Measurements from ENCODE around the gene DAPK1. TPM values are rescaled to one million over a fixed set of nuclear protein-coding genes. Genes with fewer than 3 reads are reported as not detected.

The DAPK1 gene
- total and polyA plus RNA-seq, 8 donors: 9.0 to 88.7 (median 50.7) TPM

DNA sequence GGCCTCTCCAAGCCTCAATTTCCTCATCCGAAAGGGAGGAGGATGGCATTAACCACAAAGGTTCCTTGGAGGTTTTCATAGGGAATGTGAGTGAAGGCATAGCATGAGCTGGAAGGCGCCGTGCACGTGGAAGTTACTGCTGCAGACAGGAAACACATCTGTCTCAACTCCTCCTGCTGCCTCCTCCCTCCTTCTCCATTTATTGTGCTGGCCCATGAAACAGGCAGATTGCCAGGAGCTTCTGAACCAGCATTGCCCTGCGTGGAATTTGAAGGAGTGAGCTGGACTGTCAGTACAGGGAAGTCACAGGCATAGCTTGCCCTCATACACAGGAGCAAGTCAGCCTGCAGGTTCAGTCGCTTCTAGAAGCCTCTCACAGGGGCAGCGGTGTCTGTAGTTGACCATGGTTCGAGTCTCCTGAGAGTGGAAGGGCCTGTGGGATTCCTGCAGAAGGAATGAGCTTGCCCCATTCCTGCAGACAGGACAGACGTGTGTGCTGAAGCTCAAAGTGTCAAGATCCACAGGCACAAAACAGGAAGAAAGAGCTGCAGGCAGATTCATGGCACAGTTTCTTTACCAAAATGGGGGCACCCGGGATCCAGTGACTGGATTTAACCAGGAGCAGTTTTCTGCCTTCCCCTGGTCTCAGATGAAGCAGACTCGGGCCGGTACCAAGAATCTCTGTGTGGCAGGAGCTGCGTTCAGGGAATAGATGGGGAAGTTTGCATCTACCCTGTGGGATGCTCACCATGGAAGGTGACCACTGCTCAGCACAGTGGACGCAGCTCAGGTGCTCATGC, 179.5 kb downstream of the DAPK1 start:
- no peak overlapping the region for H3K4me3 ChIP-seq
- peaks cover 4 to 35% (median 21%) of the 10 kb centered on the region in 4 donors for H3K36me3 ChIP-seq
- WGBS, 5 donors: 70 to 83% (median 81%) methylated on average over 14 of the region's 14 CpGs
- no peaks in the 10 kb centered on the region for H3K27me3 ChIP-seq
- H3K4me1 ChIP-seq: peaks cover 9 to 40% (median 25%) of the 10 kb centered on the region in 4 donors
- TF ChIP-seq, protein P1, sequence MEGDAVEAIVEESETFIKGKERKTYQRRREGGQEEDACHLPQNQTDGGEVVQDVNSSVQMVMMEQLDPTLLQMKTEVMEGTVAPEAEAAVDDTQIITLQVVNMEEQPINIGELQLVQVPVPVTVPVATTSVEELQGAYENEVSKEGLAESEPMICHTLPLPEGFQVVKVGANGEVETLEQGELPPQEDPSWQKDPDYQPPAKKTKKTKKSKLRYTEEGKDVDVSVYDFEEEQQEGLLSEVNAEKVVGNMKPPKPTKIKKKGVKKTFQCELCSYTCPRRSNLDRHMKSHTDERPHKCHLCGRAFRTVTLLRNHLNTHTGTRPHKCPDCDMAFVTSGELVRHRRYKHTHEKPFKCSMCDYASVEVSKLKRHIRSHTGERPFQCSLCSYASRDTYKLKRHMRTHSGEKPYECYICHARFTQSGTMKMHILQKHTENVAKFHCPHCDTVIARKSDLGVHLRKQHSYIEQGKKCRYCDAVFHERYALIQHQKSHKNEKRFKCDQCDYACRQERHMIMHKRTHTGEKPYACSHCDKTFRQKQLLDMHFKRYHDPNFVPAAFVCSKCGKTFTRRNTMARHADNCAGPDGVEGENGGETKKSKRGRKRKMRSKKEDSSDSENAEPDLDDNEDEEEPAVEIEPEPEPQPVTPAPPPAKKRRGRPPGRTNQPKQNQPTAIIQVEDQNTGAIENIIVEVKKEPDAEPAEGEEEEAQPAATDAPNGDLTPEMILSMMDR (IDR thresholded peaks at IDR 0.05): no peak
- TF ChIP-seq POLR2A (IDR thresholded peaks at IDR 0.05) (no peak), POLR2AphosphoS5 (IDR thresholded peaks at IDR 0.05) (no peak), EP300 (IDR thresholded peaks at IDR 0.05) (no peak)
- intact Hi-C loops (cut with DNase I; ENCODE audit: low total_unique reads): no loop called here
- no peaks in the 10 kb centered on the region for H3K9me3 ChIP-seq
- peak in 1 of 2 donors; percentile 42 for DNase-seq
- H3K27ac ChIP-seq: no peak overlapping the region

DNA sequence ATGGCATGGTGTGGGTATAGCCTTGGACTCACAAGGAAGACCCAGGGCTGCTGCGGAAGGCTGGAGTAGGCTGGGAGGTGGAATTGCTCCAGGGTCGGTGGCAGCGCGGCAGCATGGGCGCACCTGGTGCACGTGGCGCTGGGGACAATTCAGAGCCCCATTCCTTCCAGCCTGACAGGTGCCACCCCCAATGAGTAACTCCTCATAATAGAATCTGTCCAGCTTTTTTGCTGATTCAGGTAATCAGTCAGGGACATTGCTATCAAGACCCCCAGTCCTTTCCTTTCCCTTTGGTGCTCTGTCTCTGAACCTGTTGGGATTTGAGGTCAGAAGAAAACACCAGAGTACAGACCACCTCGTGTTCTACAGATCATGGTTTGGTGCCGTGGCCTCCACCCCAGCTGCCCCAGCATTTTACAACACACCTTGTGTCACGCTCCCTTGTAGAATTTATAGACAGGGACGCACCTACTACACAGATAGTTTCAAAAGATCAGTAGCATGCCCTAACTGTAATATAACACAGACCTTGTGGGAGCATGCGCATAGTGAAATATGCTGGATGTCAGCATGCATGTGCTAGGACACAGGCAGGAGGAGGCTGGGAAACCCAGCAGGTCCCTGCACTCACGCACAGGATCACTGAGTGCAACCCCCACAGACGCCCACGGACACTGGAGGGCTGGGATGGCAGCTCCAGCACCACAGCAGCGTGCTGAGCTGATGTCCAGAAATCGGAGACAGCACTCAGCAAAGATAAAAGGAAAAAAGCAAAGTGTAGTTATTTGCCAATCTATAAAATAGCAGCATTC, 180.3 kb downstream of the DAPK1 start:
- Histone ChIP-seq H3K4me3 (no peak overlapping the region), H3K27me3 (no peaks in the 10 kb centered on the region), H3K27ac (no peak overlapping the region), H3K4me1 (peaks cover 9 to 40% (median 25%) of the 10 kb centered on the region in 4 donors), H3K9me3 (no peaks in the 10 kb centered on the region), H3K36me3 (peaks cover 0 to 33% (median 22%) of the 10 kb centered on the region in 4 donors)
- DNase-seq: no peak
- intact Hi-C loops (cut with DNase I; ENCODE audit: low total_unique reads): no loop called here
- TF ChIP-seq POLR2A (IDR thresholded peaks at IDR 0.05) (no peak), POLR2AphosphoS5 (IDR thresholded peaks at IDR 0.05) (no peak), EP300 (IDR thresholded peaks at IDR 0.05) (no peak)
- TF ChIP-seq, protein P1 (IDR thresholded peaks at IDR 0.05): no peak
- 87 to 93% (median 93%) methylated on average over 15 to 17 of the region's 17 CpGs for WGBS, 5 donors

DNA sequence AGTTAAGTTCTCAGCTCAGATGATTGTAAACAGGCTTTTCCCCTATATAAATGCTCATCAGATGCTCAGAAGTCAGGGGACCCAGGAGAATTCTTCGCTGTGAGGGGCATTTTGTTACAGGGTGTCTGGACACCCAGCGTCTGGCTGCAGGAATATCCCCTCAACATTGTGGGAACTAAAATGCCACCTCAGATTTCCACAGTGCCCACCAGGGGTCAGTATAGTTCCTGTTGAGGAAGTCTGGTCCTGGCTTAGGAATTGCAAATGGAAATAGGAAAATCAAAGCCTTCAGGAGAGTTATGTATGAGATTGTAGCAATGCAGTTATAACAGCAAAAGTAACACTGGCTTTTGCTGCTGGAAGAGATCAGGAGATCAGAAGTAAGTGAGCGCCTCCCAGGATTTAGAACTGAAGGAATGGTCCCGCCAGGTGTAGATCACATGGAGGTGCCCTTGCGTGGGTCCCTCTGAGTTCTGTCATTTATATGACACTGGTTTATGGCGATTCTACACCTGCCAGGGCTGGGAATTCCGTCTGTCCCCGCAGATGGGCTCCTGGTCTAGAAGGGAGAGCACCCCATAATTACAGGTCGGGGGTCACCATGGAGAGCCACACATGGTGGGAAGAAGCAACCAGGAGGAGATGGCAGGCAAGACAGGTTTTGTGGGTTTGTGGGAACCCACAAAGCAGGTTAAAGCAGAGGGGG, 181.1 kb downstream of the DAPK1 start:
- Histone ChIP-seq H3K4me1 (peaks cover 9 to 36% (median 22%) of the 10 kb centered on the region in 4 donors), H3K9me3 (no peaks in the 10 kb centered on the region), H3K27ac (no peak overlapping the region), H3K4me3 (no peak overlapping the region), H3K27me3 (no peaks in the 10 kb centered on the region), H3K36me3 (peaks cover 5 to 34% (median 25%) of the 10 kb centered on the region in 4 donors)
- WGBS, 5 donors: 72 to 86% (median 79%) methylated on average over 9 of the region's 9 CpGs
- peak; percentile 57 to 89 for DNase-seq
- TF ChIP-seq, protein P1 (IDR thresholded peaks at IDR 0.05): peak in 5 of 7 experiments; percentile 19 to 75 (median 68)
- TF ChIP-seq EP300 (IDR thresholded peaks at IDR 0.05) (no peak), POLR2AphosphoS5 (IDR thresholded peaks at IDR 0.05) (no peak), POLR2A (IDR thresholded peaks at IDR 0.05) (no peak)
- intact Hi-C loops (cut with DNase I; ENCODE audit: low total_unique reads): no loop called here

All from stomach (tissue), 9 donors.